Measurements from ENCODE around the gene DHDDS.

DHDDS gene

GRCh38 chr1:26404641-26405040, 27.5 kb upstream of the DHDDS start:
- no peak overlapping the region for H3K4me3 ChIP-seq (ENCODE audit: low read length)
- peaks cover 31% of the 10 kb centered on the region for H3K27me3 ChIP-seq (ENCODE audit: control insufficient read depth, insufficient read depth, low read length)
- no peaks in the 10 kb centered on the region for H3K9me3 ChIP-seq (replicated peaks; ENCODE audit: low read length)
- no peak overlapping the region for H3K4me2 ChIP-seq (ENCODE audit: low read length)
- H3K9ac ChIP-seq (ENCODE audit: low read depth, low read length): no peak overlapping the region
- H3K36me3 ChIP-seq (ENCODE audit: insufficient read depth, low read length): no peaks in the 10 kb centered on the region
- peaks cover 3% of the 10 kb centered on the region for H3K4me1 ChIP-seq (ENCODE audit: control insufficient read depth, insufficient read depth, low read length)

GRCh38 chr1:26405281-26405915, 26.7 kb upstream of the DHDDS start:
- Histone ChIP-seq H3K9ac (ENCODE audit: low read depth, low read length) (no peak overlapping the region), H3K36me3 (ENCODE audit: insufficient read depth, low read length) (no peaks in the 10 kb centered on the region), H3K4me3 (ENCODE audit: low read length) (no peak overlapping the region), H3K9me3 (replicated peaks; ENCODE audit: low read length) (no peaks in the 10 kb centered on the region), H3K4me2 (ENCODE audit: low read length) (no peak overlapping the region), H3K4me1 (ENCODE audit: control insufficient read depth, insufficient read depth, low read length) (peaks cover 3% of the 10 kb centered on the region), H3K27me3 (ENCODE audit: control insufficient read depth, insufficient read depth, low read length) (peaks cover 36% of the 10 kb centered on the region)

GRCh38 chr1:26408604-26409003, 23.5 kb upstream of the DHDDS start:
- H3K4me2 ChIP-seq (ENCODE audit: low read length): no peak overlapping the region
- peaks cover 55% of the 10 kb centered on the region for H3K27me3 ChIP-seq (ENCODE audit: control insufficient read depth, insufficient read depth, low read length)

GRCh38 chr1:26409191-26409807, 22.8 kb upstream of the DHDDS start:
- peaks cover 56% of the 10 kb centered on the region for H3K27me3 ChIP-seq (ENCODE audit: control insufficient read depth, insufficient read depth, low read length)
- H3K9ac ChIP-seq (ENCODE audit: low read depth, low read length): no peak overlapping the region
- H3K4me2 ChIP-seq (ENCODE audit: low read length): no peak overlapping the region
- H3K36me3 ChIP-seq (ENCODE audit: insufficient read depth, low read length): no peaks in the 10 kb centered on the region
- no peaks in the 10 kb centered on the region for H3K9me3 ChIP-seq (replicated peaks; ENCODE audit: low read length)
- H3K4me1 ChIP-seq (ENCODE audit: control insufficient read depth, insufficient read depth, low read length): peaks cover 3% of the 10 kb centered on the region
- H3K4me3 ChIP-seq (ENCODE audit: low read length): no peak overlapping the region

More at GRCh38 chr1:26408604-26409003, 23.5 kb upstream of the DHDDS start:
- H3K4me3 ChIP-seq (ENCODE audit: low read length): no peak overlapping the region
- peaks cover 3% of the 10 kb centered on the region for H3K4me1 ChIP-seq (ENCODE audit: control insufficient read depth, insufficient read depth, low read length)
- H3K9ac ChIP-seq (ENCODE audit: low read depth, low read length): no peak overlapping the region
- H3K9me3 ChIP-seq (replicated peaks; ENCODE audit: low read length): no peaks in the 10 kb centered on the region
- H3K36me3 ChIP-seq (ENCODE audit: insufficient read depth, low read length): no peaks in the 10 kb centered on the region

GRCh38 chr1:26410706-26411623, 21.2 kb upstream of the DHDDS start, which contains the start of gene LIN28A:
Gene LIN28A, plus strand, starts transcription at chr1:26410817. Its CDS starts 75 bp downstream, at chr1:26410892.
- H3K9ac ChIP-seq (ENCODE audit: low read depth, low read length): no peak within 1 kb of the TSS
- H3K4me3 ChIP-seq (ENCODE audit: low read length): no peak within 1 kb of the TSS
- no peak within 1 kb of the TSS for H3K4me2 ChIP-seq (ENCODE audit: low read length)
- H3K36me3 ChIP-seq (ENCODE audit: insufficient read depth, low read length): no peaks in the 10 kb centered on the region
- H3K9me3 ChIP-seq (replicated peaks; ENCODE audit: low read length): no peaks in the 10 kb centered on the region
- no peaks in the 10 kb centered on the region for H3K4me1 ChIP-seq (ENCODE audit: control insufficient read depth, insufficient read depth, low read length)
- peaks cover 70% of the 10 kb centered on the region for H3K27me3 ChIP-seq (ENCODE audit: control insufficient read depth, insufficient read depth, low read length)

GRCh38 chr1:26411624-26412074, 20.5 kb upstream of the DHDDS start:
- Histone ChIP-seq H3K4me2 (ENCODE audit: low read length) (no peak overlapping the region), H3K9me3 (replicated peaks; ENCODE audit: low read length) (no peaks in the 10 kb centered on the region), H3K9ac (ENCODE audit: low read depth, low read length) (no peak overlapping the region), H3K4me3 (ENCODE audit: low read length) (no peak overlapping the region), H3K4me1 (ENCODE audit: control insufficient read depth, insufficient read depth, low read length) (no peaks in the 10 kb centered on the region), H3K27me3 (ENCODE audit: control insufficient read depth, insufficient read depth, low read length) (peaks cover 72% of the 10 kb centered on the region), H3K36me3 (ENCODE audit: insufficient read depth, low read length) (no peaks in the 10 kb centered on the region)

- Histone ChIP-seq H3K9ac (ENCODE audit: low read depth, low read length) (no peak overlapping the region), H3K4me2 (ENCODE audit: low read length) (no peak overlapping the region), H3K4me3 (ENCODE audit: low read length) (no peak overlapping the region), H3K4me1 (ENCODE audit: control insufficient read depth, insufficient read depth, low read length) (no peaks in the 10 kb centered on the region), H3K9me3 (replicated peaks; ENCODE audit: low read length) (no peaks in the 10 kb centered on the region), H3K27me3 (ENCODE audit: control insufficient read depth, insufficient read depth, low read length) (peaks cover 72% of the 10 kb centered on the region), H3K36me3 (ENCODE audit: insufficient read depth, low read length) (no peaks in the 10 kb centered on the region)
Measured at GRCh38 chr1:26412180-26412840, 19.8 kb upstream of the DHDDS start.

GRCh38 chr1:26413031-26413430, 19.1 kb upstream of the DHDDS start:
- H3K36me3 ChIP-seq (ENCODE audit: insufficient read depth, low read length): no peaks in the 10 kb centered on the region
- H3K4me2 ChIP-seq (ENCODE audit: low read length): no peak overlapping the region
- peaks cover 72% of the 10 kb centered on the region for H3K27me3 ChIP-seq (ENCODE audit: control insufficient read depth, insufficient read depth, low read length)
- H3K4me1 ChIP-seq (ENCODE audit: control insufficient read depth, insufficient read depth, low read length): no peaks in the 10 kb centered on the region
- no peak overlapping the region for H3K9ac ChIP-seq (ENCODE audit: low read depth, low read length)
- no peaks in the 10 kb centered on the region for H3K9me3 ChIP-seq (replicated peaks; ENCODE audit: low read length)
- no peak overlapping the region for H3K4me3 ChIP-seq (ENCODE audit: low read length)

- Histone ChIP-seq H3K9ac (ENCODE audit: low read depth, low read length) (no peak overlapping the region), H3K9me3 (replicated peaks; ENCODE audit: low read length) (no peaks in the 10 kb centered on the region), H3K4me1 (ENCODE audit: control insufficient read depth, insufficient read depth, low read length) (no peaks in the 10 kb centered on the region), H3K27me3 (ENCODE audit: control insufficient read depth, insufficient read depth, low read length) (peaks cover 66% of the 10 kb centered on the region), H3K36me3 (ENCODE audit: insufficient read depth, low read length) (no peaks in the 10 kb centered on the region), H3K4me2 (ENCODE audit: low read length) (no peak overlapping the region), H3K4me3 (ENCODE audit: low read length) (no peak overlapping the region)
Measured at GRCh38 chr1:26417111-26417759, 14.9 kb upstream of the DHDDS start.

GRCh38 chr1:26418865-26419349, 13.2 kb upstream of the DHDDS start:
- H3K4me1 ChIP-seq (ENCODE audit: control insufficient read depth, insufficient read depth, low read length): no peaks in the 10 kb centered on the region
- H3K4me3 ChIP-seq (ENCODE audit: low read length): no peak overlapping the region
- H3K27me3 ChIP-seq (ENCODE audit: control insufficient read depth, insufficient read depth, low read length): peaks cover 61% of the 10 kb centered on the region
- no peak overlapping the region for H3K4me2 ChIP-seq (ENCODE audit: low read length)
- no peak overlapping the region for H3K9ac ChIP-seq (ENCODE audit: low read depth, low read length)
- H3K9me3 ChIP-seq (replicated peaks; ENCODE audit: low read length): no peaks in the 10 kb centered on the region
- H3K36me3 ChIP-seq (ENCODE audit: insufficient read depth, low read length): no peaks in the 10 kb centered on the region

Data from skeletal muscle satellite cell (primary cell).